DOHH2 (cell line): ENCODE results near the gene DNMT1.

Experiments
- H3F3A ChIP-seq: fragments of 200-600 bp; sonication (generic), shearing (Covaris generic); 2 replicates; pipeline ENCODE4 v1.6.0; 2016; ENCODE audit warnings: antibody characterized with exemption, mild to moderate bottlenecking; ENCODE audit not compliant: control insufficient read depth, insufficient read depth
- H3K27ac ChIP-seq: fragments of 200-600 bp; sonication (generic); 2 replicates; pipeline ENCODE4 v1.5.1; 2014; ENCODE audit warnings: low read depth, mild to moderate bottlenecking, low read length, moderate library complexity
- H3K27me3 ChIP-seq: fragments of 200-600 bp; sonication (generic); 2 replicates; pipeline ENCODE4 v1.6.1; 2014; ENCODE audit warnings: mild to moderate bottlenecking, low read length, mixed read lengths; ENCODE audit not compliant: control insufficient read depth
- H3K36me3 ChIP-seq: fragments of 200-600 bp; sonication (generic); 2 replicates; pipeline ENCODE4 v1.6.1; 2014; ENCODE audit warnings: mild to moderate bottlenecking, low read length, moderate library complexity, mixed read lengths; ENCODE audit not compliant: control insufficient read depth
- H3K4me1 ChIP-seq: fragments of 200-600 bp; sonication (generic); 2 replicates; pipeline ENCODE4 v1.6.1; 2014; ENCODE audit warnings: mild to moderate bottlenecking, low read length, mixed read lengths; ENCODE audit not compliant: control insufficient read depth
- H3K4me2 ChIP-seq: fragments of 200-600 bp; sonication (generic); 2 replicates; pipeline ENCODE4 v1.6.0; 2014; ENCODE audit warnings: mild to moderate bottlenecking, low read length, moderate library complexity
- H3K4me3 ChIP-seq: fragments of 200-600 bp; sonication (generic); 2 replicates; pipeline ENCODE4 v1.5.1; 2014; ENCODE audit warnings: mild to moderate bottlenecking, low read length, mixed read lengths
- H3K79me2 ChIP-seq: fragments of 200-600 bp; sonication (generic); 2 replicates; pipeline ENCODE4 v1.6.1; 2014; ENCODE audit warnings: mild to moderate bottlenecking, low read length, mixed read lengths; ENCODE audit not compliant: control insufficient read depth
- H3K9me2 ChIP-seq: fragments of 200-600 bp; sonication (generic); replicated peaks from 2 replicates; pipeline ENCODE4 v1.6.1; 2014; ENCODE audit warnings: mild to moderate bottlenecking, low read length, mixed read lengths; ENCODE audit not compliant: control insufficient read depth
- H3K9me3 ChIP-seq: fragments of 200-600 bp; sonication (generic); 2 replicates; pipeline ENCODE4 v1.6.1; 2014; ENCODE audit warnings: antibody characterized with exemption, low read length, mixed read lengths; ENCODE audit not compliant: control insufficient read depth, insufficient read depth
- H4K20me1 ChIP-seq: fragments of 200-600 bp; sonication (generic); 2 replicates; pipeline ENCODE4 v1.6.0; 2014; ENCODE audit warnings: low read depth, mild to moderate bottlenecking, antibody characterized with exemption, low read length, moderate library complexity; ENCODE audit not compliant: control insufficient read depth, insufficient read depth
- EZH2phosphoT487 ChIP-seq: fragments of 200-600 bp; sonication (generic); IDR thresholded peaks from 2 replicates; pipeline ENCODE4 v1.6.1; 2017; ENCODE audit warnings: borderline replicate concordance, mild to moderate bottlenecking, antibody characterized with exemption, low read length, moderate library complexity, mixed read lengths
- TF ChIP-seq, protein P1 (sequence below): fragments of 200-600 bp; sonication (generic); IDR thresholded peaks from one replicate; pipeline ENCODE4 v1.5.1; 2014; ENCODE audit warnings: antibody characterized with exemption, mild to moderate bottlenecking, low read depth, low read length; ENCODE audit not compliant: poor library complexity, severe bottlenecking

DNMT1 gene

DNA sequence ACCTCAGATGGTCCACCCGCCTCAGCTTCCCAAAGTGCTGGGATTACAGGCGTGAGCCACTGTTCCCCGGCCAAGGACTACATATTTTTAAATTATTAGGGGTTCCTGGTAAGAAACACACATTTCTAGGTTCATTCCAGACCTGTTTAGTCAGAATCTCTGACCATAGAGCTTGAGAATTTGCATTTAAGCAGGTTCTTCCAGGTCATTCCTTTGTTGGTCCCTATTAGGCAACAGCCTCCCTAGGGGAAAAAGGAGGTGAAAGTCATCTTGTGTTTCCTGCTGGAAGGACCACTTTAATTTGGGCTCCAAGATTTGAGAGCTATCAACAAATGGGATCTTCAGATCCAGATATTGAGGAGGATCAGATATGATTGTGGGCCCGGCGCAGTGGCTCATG is 20.0 kb upstream of the DNMT1 start:
- no peaks in the 10 kb centered on the region for H3K9me2 ChIP-seq
- no peak overlapping the region for H3K4me3 ChIP-seq
- peaks cover 18% of the 10 kb centered on the region for H3K4me1 ChIP-seq
- peaks cover 7% of the 10 kb centered on the region for H3K79me2 ChIP-seq
- H3K27me3 ChIP-seq = no peaks in the 10 kb centered on the region
- no peak for TF ChIP-seq EZH2phosphoT487
- TF ChIP-seq, protein P1, sequence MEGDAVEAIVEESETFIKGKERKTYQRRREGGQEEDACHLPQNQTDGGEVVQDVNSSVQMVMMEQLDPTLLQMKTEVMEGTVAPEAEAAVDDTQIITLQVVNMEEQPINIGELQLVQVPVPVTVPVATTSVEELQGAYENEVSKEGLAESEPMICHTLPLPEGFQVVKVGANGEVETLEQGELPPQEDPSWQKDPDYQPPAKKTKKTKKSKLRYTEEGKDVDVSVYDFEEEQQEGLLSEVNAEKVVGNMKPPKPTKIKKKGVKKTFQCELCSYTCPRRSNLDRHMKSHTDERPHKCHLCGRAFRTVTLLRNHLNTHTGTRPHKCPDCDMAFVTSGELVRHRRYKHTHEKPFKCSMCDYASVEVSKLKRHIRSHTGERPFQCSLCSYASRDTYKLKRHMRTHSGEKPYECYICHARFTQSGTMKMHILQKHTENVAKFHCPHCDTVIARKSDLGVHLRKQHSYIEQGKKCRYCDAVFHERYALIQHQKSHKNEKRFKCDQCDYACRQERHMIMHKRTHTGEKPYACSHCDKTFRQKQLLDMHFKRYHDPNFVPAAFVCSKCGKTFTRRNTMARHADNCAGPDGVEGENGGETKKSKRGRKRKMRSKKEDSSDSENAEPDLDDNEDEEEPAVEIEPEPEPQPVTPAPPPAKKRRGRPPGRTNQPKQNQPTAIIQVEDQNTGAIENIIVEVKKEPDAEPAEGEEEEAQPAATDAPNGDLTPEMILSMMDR = no peak
- no peaks in the 10 kb centered on the region for H4K20me1 ChIP-seq
- H3K36me3 ChIP-seq = peaks cover 27% of the 10 kb centered on the region
- H3K4me2 ChIP-seq = no peak overlapping the region
- H3F3A ChIP-seq = peaks cover 11% of the 10 kb centered on the region
- no peaks in the 10 kb centered on the region for H3K9me3 ChIP-seq
- no peak overlapping the region for H3K27ac ChIP-seq

GRCh38 chr19:10211691-10212090 is 16.9 kb upstream of the DNMT1 start:
- peaks cover 10% of the 10 kb centered on the region; the same call in 1 of the 2 replicates for H3K36me3 ChIP-seq
- H3K27me3 ChIP-seq = no peaks in the 10 kb centered on the region
- H3K4me2 ChIP-seq = no peak overlapping the region
- no peak overlapping the region for H3K4me3 ChIP-seq
- peaks cover 12% of the 10 kb centered on the region; the same call in 1 of the 2 replicates for H3K4me1 ChIP-seq
- peaks cover 6% of the 10 kb centered on the region; the same call in 1 of the 2 replicates for H3K79me2 ChIP-seq
- peaks cover 6% of the 10 kb centered on the region for H3F3A ChIP-seq
- H3K9me2 ChIP-seq = no peaks in the 10 kb centered on the region
- no peaks in the 10 kb centered on the region for H3K9me3 ChIP-seq
- H4K20me1 ChIP-seq = no peaks in the 10 kb centered on the region
- H3K27ac ChIP-seq = no peak overlapping the region
- TF ChIP-seq, protein P1 = no peak
- TF ChIP-seq EZH2phosphoT487 = no peak

GRCh38 chr19:10211061-10211460 is 16.3 kb upstream of the DNMT1 start:
- H3K27ac ChIP-seq = no peak overlapping the region
- peaks cover 6% of the 10 kb centered on the region for H3F3A ChIP-seq
- H3K4me1 ChIP-seq = peaks cover 12% of the 10 kb centered on the region; the same call in 1 of the 2 replicates
- no peaks in the 10 kb centered on the region for H3K9me2 ChIP-seq
- peaks cover 10% of the 10 kb centered on the region; the same call in 1 of the 2 replicates for H3K36me3 ChIP-seq
- H3K4me3 ChIP-seq = no peak overlapping the region
- TF ChIP-seq, protein P1 = no peak
- no peak for TF ChIP-seq EZH2phosphoT487
- no peaks in the 10 kb centered on the region for H3K9me3 ChIP-seq
- no peaks in the 10 kb centered on the region for H4K20me1 ChIP-seq
- no peaks in the 10 kb centered on the region for H3K27me3 ChIP-seq
- no peak overlapping the region for H3K4me2 ChIP-seq
- peaks cover 6% of the 10 kb centered on the region; the same call in 1 of the 2 replicates for H3K79me2 ChIP-seq

GRCh38 chr19:10209315-10209714 is 14.6 kb upstream of the DNMT1 start:
- TF ChIP-seq, protein P1 = no peak
- no peak for TF ChIP-seq EZH2phosphoT487
- Histone ChIP-seq H3K4me3 (no peak overlapping the region), H3K9me2 (no peaks in the 10 kb centered on the region), H3K36me3 (peaks cover 10% of the 10 kb centered on the region; the same call in 1 of the 2 replicates), H3K9me3 (no peaks in the 10 kb centered on the region), H3K27ac (no peak overlapping the region), H3K27me3 (no peaks in the 10 kb centered on the region), H3K79me2 (peaks cover 6% of the 10 kb centered on the region; the same call in 1 of the 2 replicates), H3K4me2 (no peak overlapping the region), H4K20me1 (no peaks in the 10 kb centered on the region), H3K4me1 (peaks cover 27% of the 10 kb centered on the region), H3F3A (peaks cover 6% of the 10 kb centered on the region; the same call in 1 of the 2 replicates)
